SK-N-MC (cell line): Measurements from ENCODE around the gene MED29.

Experiments used
- DNase-seq: peaks from one replicate; pipeline ENCODE4 v3.0.0-alpha.2; 2011; ENCODE audit warnings: low read depth, low spot score
- H3K27ac ChIP-seq: fragments of 200-600 bp; sonication (generic); 2 replicates; pipeline ENCODE4 v1.5.1; 2016; ENCODE audit warnings: mixed run types
- H3K36me3 ChIP-seq: fragments of 200-600 bp; sonication (generic); 2 replicates; pipeline ENCODE4 v1.6.1; 2017; ENCODE audit warnings: antibody characterized with exemption, low read length, mixed read lengths; ENCODE audit not compliant: insufficient read depth
- H3K4me3 ChIP-seq: fragments of 200-600 bp; sonication (generic); 2 replicates; pipeline ENCODE4 v1.5.1; 2016
- H3K9ac ChIP-seq: fragments of 200-600 bp; sonication (generic); 2 replicates; pipeline ENCODE4 v1.8.0; 2017; ENCODE audit warnings: mixed run types, mixed read lengths; ENCODE audit not compliant: insufficient read length
- H3K9me3 ChIP-seq: fragments of 200-600 bp; sonication (generic); 2 replicates; pipeline ENCODE4 v1.6.1; 2017; ENCODE audit warnings: low read depth, mild to moderate bottlenecking, antibody characterized with exemption, low read length, moderate library complexity, mixed read lengths
- EZH2 ChIP-seq: fragments of 200-600 bp; sonication (generic); IDR thresholded peaks from one replicate; pipeline ENCODE4 v1.6.1; 2017; ENCODE audit warnings: antibody characterized with exemption
- FOXP2 ChIP-seq: optimal IDR thresholded peaks from 2 replicates; pipeline ENCODE3; 2011; ENCODE audit warnings: mild to moderate bottlenecking, moderate library complexity; ENCODE audit not compliant: insufficient read depth; ENCODE audit errors: extremely low read length, control extremely low read depth
- POLR2AphosphoS5 ChIP-seq: IDR thresholded peaks from 2 replicates; pipeline ENCODE4 v1.6.1; 2012; ENCODE audit warnings: mild to moderate bottlenecking, low read depth, low read length, borderline replicate concordance

MED29 gene

GRCh38 chr19:39428283-39429112 lies 37.3 kb downstream of the MED29 start:
- peaks cover 16% of the 10 kb centered on the region for H3K36me3 ChIP-seq
- peak overlapping the region; percentile 45 for H3K4me3 ChIP-seq
- no peak overlapping the region for H3K9ac ChIP-seq
- H3K27ac ChIP-seq = peak overlapping the region; percentile 85
- DNase-seq = no peak
- H3K9me3 ChIP-seq = no peaks in the 10 kb centered on the region
- TF ChIP-seq EZH2 (no peak), FOXP2 (no peak), POLR2AphosphoS5 (no peak)

GRCh38 chr19:39430675-39431593 lies 39.8 kb downstream of the MED29 start:
- Histone ChIP-seq H3K9ac (no peak overlapping the region), H3K27ac (peak overlapping the region; percentile 60; the same call in 1 of the 2 replicates), H3K36me3 (peaks cover 36% of the 10 kb centered on the region), H3K4me3 (no peak overlapping the region), H3K9me3 (no peaks in the 10 kb centered on the region)
- no peak for TF ChIP-seq EZH2
- TF ChIP-seq FOXP2 = no peak
- peak; percentile 54; the same call in 1 of the 2 replicates for TF ChIP-seq POLR2AphosphoS5
- DNase-seq = no peak

- DNase-seq = no peak
- no peak overlapping the region for H3K4me3 ChIP-seq
- TF ChIP-seq EZH2 (no peak), FOXP2 (no peak), POLR2AphosphoS5 (no peak)
- no peak overlapping the region for H3K9ac ChIP-seq
- H3K9me3 ChIP-seq = no peaks in the 10 kb centered on the region
- H3K36me3 ChIP-seq = peaks cover 36% of the 10 kb centered on the region
- no peak overlapping the region for H3K27ac ChIP-seq
Observed at GRCh38 chr19:39432677-39433025, 41.5 kb downstream of the MED29 start.

GRCh38 chr19:39433480-39434079 lies 42.4 kb downstream of the MED29 start:
- Histone ChIP-seq H3K4me3 (peak overlapping the region; percentile 85), H3K36me3 (peaks cover 36% of the 10 kb centered on the region), H3K9ac (peak overlapping the region; percentile 98), H3K27ac (peak overlapping the region; percentile 58), H3K9me3 (no peaks in the 10 kb centered on the region)
- DNase-seq = no peak
- TF ChIP-seq FOXP2 = no peak
- peak; percentile 23; the same call in 1 of the 2 replicates for TF ChIP-seq POLR2AphosphoS5

GRCh38 chr19:39434123-39435076 lies 43.2 kb downstream of the MED29 start:
- Histone ChIP-seq H3K27ac (peak overlapping the region; percentile 58), H3K9ac (peak overlapping the region; percentile 98), H3K9me3 (no peaks in the 10 kb centered on the region), H3K4me3 (peak overlapping the region; percentile 85), H3K36me3 (peaks cover 36% of the 10 kb centered on the region)
- no peak for DNase-seq
- TF ChIP-seq EZH2 (no peak), POLR2AphosphoS5 (no peak), FOXP2 (no peak)

GRCh38 chr19:39435499-39436349 lies 44.5 kb downstream of the MED29 start, which contains the start of gene RPS16:
Gene RPS16 (minus strand): TSS chr19:39435949. CDS start chr19:39435895, 54 bp downstream.
- Histone ChIP-seq H3K9me3 (no peaks in the 10 kb centered on the region), H3K9ac (peak within 1 kb of the TSS; percentile 100), H3K36me3 (peaks cover 36% of the 10 kb centered on the region), H3K4me3 (peak within 1 kb of the TSS; percentile 85), H3K27ac (peak within 1 kb of the TSS; percentile 95)
- TF ChIP-seq EZH2 (no peak), FOXP2 (peak; percentile 80), POLR2AphosphoS5 (peak; percentile 100)
- DNase-seq = peak; percentile 66
